A549 (cell line): ENCODE measurements around the gene RCE1. TPM values are rescaled to one million over a fixed set of nuclear protein-coding genes. Genes with fewer than 3 reads are reported as not detected.

Experiments
- ATAC-seq, 2 experiments: fragments of 200-7000 bp in 1 of 2; fragments of >200 bp in 1 of 2; cut with Nextera tagmentation in 1 of 2; cut with Tn5 transposase in 1 of 2; 3 replicates each; pipeline versions ENCODE4 v1.8.0 to v1.9.1; 2018 to 2020; ENCODE audit warnings: mild to moderate bottlenecking in 1 of 2, moderate library complexity in 1 of 2
- CTCF ChIA-PET: fragments of 300-600 bp; sonication (Branson Sonifier 250); formaldehyde crosslinking; extraction: SDS; loops from one replicate; lab custom pipeline; 2021; ENCODE audit warnings: antibody characterized with exemption, inconsistent platforms; lab: Yijun Ruan, JAX
- POLR2A ChIA-PET: fragments of 350-600 bp; formaldehyde crosslinking; extraction: SDS; loops from one replicate; lab custom pipeline; 2021; ENCODE audit warnings: antibody characterized with exemption, inconsistent platforms; lab: Yijun Ruan, JAX
- DNase-seq, 2 experiments: peaks; one replicate each; pipeline versions ENCODE4 v3.0.0 to v3.0.0-alpha.2; 2011 to 2016; ENCODE audit warnings: low read depth in 1 of 2, low spot score in 1 of 2
- FAIRE-seq: peaks from 2 replicates; lab custom pipeline; 2011; peaks lifted over from hg19 to GRCh38; lab: Jason Lieb, UNC
- H3K27ac ChIP-seq, 2 experiments: fragments of >200 bp; sonication (Bioruptor Twin); formaldehyde crosslinking; 3 replicates each; pipeline ENCODE4 v1.5.1; 2016 to 2017
- H3K4me1 ChIP-seq: fragments of >200 bp; sonication (Bioruptor Twin); formaldehyde crosslinking; 3 replicates; pipeline ENCODE4 v1.6.1; 2016
- H3K4me2 ChIP-seq: fragments of >200 bp; sonication (Bioruptor Twin); formaldehyde crosslinking; 3 replicates; pipeline ENCODE4 v1.6.1; 2016
- H3K4me3 ChIP-seq: fragments of >200 bp; sonication (Bioruptor Twin); formaldehyde crosslinking; 3 replicates; pipeline ENCODE4 v1.5.1; 2016
- H3K9me3 ChIP-seq: fragments of >200 bp; sonication (Bioruptor Twin); formaldehyde crosslinking; 3 replicates; pipeline ENCODE4 v1.6.1; 2016
- BHLHE40 ChIP-seq: IDR thresholded peaks from 2 replicates; pipeline ENCODE4 v1.6.1; 2012; ENCODE audit warnings: low read depth, low read length, inconsistent platforms
- CBX2 ChIP-seq: fragments of 200-600 bp; sonication (generic); IDR thresholded peaks from 2 replicates; pipeline ENCODE4 v1.6.1; 2016; ENCODE audit warnings: low read depth, mild to moderate bottlenecking, borderline replicate concordance
- CTCF ChIP-seq: fragments of >200 bp; sonication (Bioruptor Twin); formaldehyde crosslinking; IDR thresholded peaks from 3 replicates; pipeline ENCODE4 v1.5.1; 2016
- E2F6 ChIP-seq: IDR thresholded peaks from 2 replicates; pipeline ENCODE4 v1.6.1; 2012; ENCODE audit warnings: low read depth, borderline replicate concordance
- EHF ChIP-seq: fragments of 250-450 bp; sonication (Bioruptor Pico); IDR thresholded peaks from 2 replicates; pipeline ENCODE4 v1.5.0; 2020; ENCODE audit warnings: mild to moderate bottlenecking
- ELK1 ChIP-seq: fragments of 150-350 bp; IDR thresholded peaks from 2 replicates; pipeline ENCODE4 v1.6.1; 2014; ENCODE audit warnings: low read depth, mild to moderate bottlenecking, low read length
- EP300 ChIP-seq, 2 experiments: fragments of >200 bp; sonication (Bioruptor Twin); formaldehyde crosslinking; IDR thresholded peaks; 2 replicates in 1 of 2; 3 replicates in 1 of 2; pipeline ENCODE4 v1.6.1; 2016 to 2017
- FOSL2 ChIP-seq, 2 experiments: fragments of 450-650 bp in 1 of 2; fragments of >200 bp in 1 of 2; sonication (Bioruptor Twin) in 1 of 2; formaldehyde crosslinking; IDR thresholded peaks; 2 replicates each; pipeline versions ENCODE4 v1.5.0 to v1.6.1; 2016 to 2020; ENCODE audit warnings: mild to moderate bottlenecking in 1 of 2, moderate library complexity in 1 of 2
- HDAC2 ChIP-seq: fragments of 200-600 bp; sonication (generic); IDR thresholded peaks from 2 replicates; pipeline ENCODE4 v1.6.1; 2016
- HES2 ChIP-seq: fragments of >200 bp; sonication (Bioruptor Twin); formaldehyde crosslinking; IDR thresholded peaks from 2 replicates; pipeline ENCODE4 v1.6.1; 2016
- HEYL ChIP-seq: fragments of 250-450 bp; sonication (Bioruptor Pico); IDR thresholded peaks from 2 replicates; pipeline ENCODE4 v1.8.0; 2021; ENCODE audit warnings: mild to moderate bottlenecking, moderate library complexity
- HOXB5 ChIP-seq: fragments of 250-450 bp; sonication (Bioruptor Pico); IDR thresholded peaks from 2 replicates; pipeline ENCODE4 v1.5.0; 2020; ENCODE audit warnings: mild to moderate bottlenecking, moderate library complexity
- KDM1A ChIP-seq: fragments of 200-600 bp; sonication (generic); IDR thresholded peaks from 2 replicates; pipeline ENCODE4 v1.6.1; 2016; ENCODE audit warnings: low read depth, mild to moderate bottlenecking
- MAFK ChIP-seq: fragments of 450-650 bp; IDR thresholded peaks from 2 replicates; pipeline ENCODE4 v1.6.1; 2014; ENCODE audit not compliant: partially characterized antibody
- MAX ChIP-seq: IDR thresholded peaks from 2 replicates; pipeline ENCODE4 v1.6.1; 2012
- NPAS2 ChIP-seq: fragments of 250-450 bp; sonication (Bioruptor Pico); IDR thresholded peaks from 2 replicates; pipeline ENCODE4 v1.8.0; 2022; ENCODE audit warnings: mild to moderate bottlenecking, moderate library complexity, borderline replicate concordance
- POLR2A ChIP-seq: IDR thresholded peaks from 2 replicates; pipeline ENCODE4 v1.6.1; 2012; ENCODE audit warnings: mild to moderate bottlenecking, low read length
- RARB ChIP-seq: fragments of 250-450 bp; sonication (Bioruptor Pico); IDR thresholded peaks from 2 replicates; pipeline ENCODE4 v1.8.0; 2021; ENCODE audit warnings: mild to moderate bottlenecking, moderate library complexity
- REST ChIP-seq: fragments of 200-600 bp; sonication (generic); IDR thresholded peaks from 2 replicates; pipeline ENCODE4 v1.6.1; 2016; ENCODE audit warnings: antibody characterized with exemption, mild to moderate bottlenecking, moderate library complexity
- RFX5 ChIP-seq: fragments of 450-650 bp; IDR thresholded peaks from 2 replicates; pipeline ENCODE4 v1.7.1; 2014; ENCODE audit warnings: antibody characterized with exemption, mild to moderate bottlenecking, moderate library complexity
- RNF2 ChIP-seq: fragments of 200-600 bp; sonication (generic); IDR thresholded peaks from 2 replicates; pipeline ENCODE4 v1.6.1; 2016; ENCODE audit warnings: low read depth, mild to moderate bottlenecking, antibody characterized with exemption, moderate library complexity, borderline replicate concordance
- SMC3 ChIP-seq: fragments of >200 bp; sonication (Bioruptor Twin); formaldehyde crosslinking; IDR thresholded peaks from 3 replicates; pipeline ENCODE4 v1.6.1; 2018; ENCODE audit warnings: inconsistent platforms
- SREBF2 ChIP-seq: fragments of 450-650 bp; IDR thresholded peaks from 2 replicates; pipeline ENCODE4 v1.6.1; 2014; ENCODE audit warnings: mild to moderate bottlenecking, moderate library complexity
- USF2 ChIP-seq: fragments of 450-650 bp; IDR thresholded peaks from 2 replicates; pipeline ENCODE4 v1.6.1; 2014; ENCODE audit warnings: antibody characterized with exemption
- ZC3H11A ChIP-seq: fragments of 450-650 bp; IDR thresholded peaks from 2 replicates; pipeline ENCODE4 v1.6.1; 2014; ENCODE audit warnings: antibody characterized with exemption, mild to moderate bottlenecking
- ZFP36 ChIP-seq: fragments of 450-650 bp; IDR thresholded peaks from 2 replicates; pipeline ENCODE4 v1.6.1; 2014; ENCODE audit warnings: borderline replicate concordance; ENCODE audit not compliant: partially characterized antibody
- WGBS: methylation state at CpG from one replicate; pipeline ENCODE4 v1.1.6; 2017; ENCODE audit errors: missing lambda C conversion rate; 5-methylcytosine and 5-hydroxymethylcytosine counted together
- polyA plus RNA-seq, 4 experiments: library from polyadenylated mRNA; depleted of rRNA in 3 of 4; stranded (reverse); fragments of >200 nt; fragmentation: RNase III in 1 of 4; extraction: RNeasy Plus Mini Kit Qiagen cat#74134 plus additional on column Dnase treatment in 1 of 4; gene quantifications; 2 replicates in 3 of 4; 3 replicates in 1 of 4; pipeline ENCODE4 v1.2.3, GENCODE V29; 2011 to 2017

The RCE1 gene
- polyA plus RNA-seq, 2 of the 4 experiments (the other 2 are of a cell fraction) = 20.3 to 23.3 TPM

- TF ChIP-seq MAX = peak; percentile 93
- TF ChIP-seq HOXB5 = 0 out of 2 replicates have a peak, but pooled peaks have one; percentile 57
- TF ChIP-seq USF2 = peak; percentile 57; the same call in 1 of the 2 replicates
- no peak for TF ChIP-seq FOSL2 (IDR thresholded peaks at IDR 0.05)
- peak; percentile 77 for TF ChIP-seq FOSL2 (CRISPR knock-in tag; IDR thresholded peaks at IDR 0.05)
These were observed 43.5 kb downstream of the RCE1 start (continued) for GRCh38 chr11:66886671-66887221.

GRCh38 chr11:66887526-66887925, 44.3 kb downstream of the RCE1 start:
- WGBS = 71% methylated on average over 11 of the region's 11 CpGs
- H3K4me2 ChIP-seq = peak overlapping the region; percentile 73
- no peak for FAIRE-seq
- peaks cover 94% of the 10 kb centered on the region for H3K4me1 ChIP-seq
- CTCF ChIA-PET = interaction anchor here (1.1 to 13.1 kb wide), 10 partner anchors 11 to 185 kb away, joined by 3 to 135 read pairs (median 5); partner anchors contain the start of gene C11orf86
- no peak for DNase-seq
- no peak for ATAC-seq
- H3K27ac ChIP-seq = peak overlapping the region; percentile 95 to 97
- H3K4me3 ChIP-seq = no peak overlapping the region
- POLR2A ChIA-PET = interaction anchor here (0.6 to 1.4 kb wide), 6 partner anchors 31 to 1641 kb away, joined by 3 to 6 read pairs (median 4); partner anchors contain the start of gene RCE1
- TF ChIP-seq RNF2 = no peak
- no peak for TF ChIP-seq POLR2A
- no peak for TF ChIP-seq ZC3H11A
- TF ChIP-seq HDAC2 = no peak
- TF ChIP-seq ZFP36 = no peak
- no peak for TF ChIP-seq CBX2
- no peak for TF ChIP-seq MAFK
- no peak for TF ChIP-seq RARB
- TF ChIP-seq USF2 = no peak
- no peak for TF ChIP-seq HES2
- no peak for TF ChIP-seq EHF (CRISPR knock-in tag)
- no peak for TF ChIP-seq HEYL (CRISPR knock-in tag)
- TF ChIP-seq, all 56 proteins: peak for 0
- H3K9me3 ChIP-seq = no peaks in the 10 kb centered on the region

GRCh38 chr11:66888282-66888681, 45.0 kb downstream of the RCE1 start:
- Histone ChIP-seq H3K27ac (peak overlapping the region; percentile 95 to 97), H3K9me3 (no peaks in the 10 kb centered on the region), H3K4me3 (no peak overlapping the region), H3K4me1 (peaks cover 94% of the 10 kb centered on the region), H3K4me2 (peak overlapping the region; percentile 73; the same call in 2 of the 3 replicates)
- DNase-seq = no peak
- ChIA-PET CTCF (interaction anchor here (0.7 to 13.1 kb wide), 7 partner anchors 11 to 192 kb away, joined by 3 to 135 read pairs (median 5); partner anchors contain the start of gene C11orf86), POLR2A (no interaction called here)
- FAIRE-seq = no peak
- WGBS = 90% methylated on average over 10 of the region's 10 CpGs
- no peak for ATAC-seq
- TF ChIP-seq SREBF2 (no peak), EHF (CRISPR knock-in tag) (no peak), CTCF (no peak), BHLHE40 (no peak), E2F6 (no peak), NPAS2 (CRISPR knock-in tag) (no peak), ELK1 (no peak), EP300 (IDR thresholded peaks at IDR 0.05) (no peak), FOSL2 (IDR thresholded peaks at IDR 0.05) (no peak), FOSL2 (CRISPR knock-in tag; IDR thresholded peaks at IDR 0.05) (no peak), REST (no peak), RFX5 (no peak), KDM1A (no peak), SMC3 (no peak)
